DOHH2 (cell line): ENCODE results near the gene COX18.

Experiments used
- H3F3A ChIP-seq: fragments of 200-600 bp; sonication (generic), shearing (Covaris generic); 2 replicates; pipeline ENCODE4 v1.6.0; 2016; ENCODE audit warnings: antibody characterized with exemption, mild to moderate bottlenecking; ENCODE audit not compliant: control insufficient read depth, insufficient read depth
- H3K27ac ChIP-seq: fragments of 200-600 bp; sonication (generic); 2 replicates; pipeline ENCODE4 v1.5.1; 2014; ENCODE audit warnings: low read depth, mild to moderate bottlenecking, low read length, moderate library complexity
- H3K27me3 ChIP-seq: fragments of 200-600 bp; sonication (generic); 2 replicates; pipeline ENCODE4 v1.6.1; 2014; ENCODE audit warnings: mild to moderate bottlenecking, low read length, mixed read lengths; ENCODE audit not compliant: control insufficient read depth
- H3K36me3 ChIP-seq: fragments of 200-600 bp; sonication (generic); 2 replicates; pipeline ENCODE4 v1.6.1; 2014; ENCODE audit warnings: mild to moderate bottlenecking, low read length, moderate library complexity, mixed read lengths; ENCODE audit not compliant: control insufficient read depth
- H3K4me1 ChIP-seq: fragments of 200-600 bp; sonication (generic); 2 replicates; pipeline ENCODE4 v1.6.1; 2014; ENCODE audit warnings: mild to moderate bottlenecking, low read length, mixed read lengths; ENCODE audit not compliant: control insufficient read depth
- H3K4me2 ChIP-seq: fragments of 200-600 bp; sonication (generic); 2 replicates; pipeline ENCODE4 v1.6.0; 2014; ENCODE audit warnings: mild to moderate bottlenecking, low read length, moderate library complexity
- H3K4me3 ChIP-seq: fragments of 200-600 bp; sonication (generic); 2 replicates; pipeline ENCODE4 v1.5.1; 2014; ENCODE audit warnings: mild to moderate bottlenecking, low read length, mixed read lengths
- H3K79me2 ChIP-seq: fragments of 200-600 bp; sonication (generic); 2 replicates; pipeline ENCODE4 v1.6.1; 2014; ENCODE audit warnings: mild to moderate bottlenecking, low read length, mixed read lengths; ENCODE audit not compliant: control insufficient read depth
- H3K9me2 ChIP-seq: fragments of 200-600 bp; sonication (generic); replicated peaks from 2 replicates; pipeline ENCODE4 v1.6.1; 2014; ENCODE audit warnings: mild to moderate bottlenecking, low read length, mixed read lengths; ENCODE audit not compliant: control insufficient read depth
- H3K9me3 ChIP-seq: fragments of 200-600 bp; sonication (generic); 2 replicates; pipeline ENCODE4 v1.6.1; 2014; ENCODE audit warnings: antibody characterized with exemption, low read length, mixed read lengths; ENCODE audit not compliant: control insufficient read depth, insufficient read depth
- H4K20me1 ChIP-seq: fragments of 200-600 bp; sonication (generic); 2 replicates; pipeline ENCODE4 v1.6.0; 2014; ENCODE audit warnings: low read depth, mild to moderate bottlenecking, antibody characterized with exemption, low read length, moderate library complexity; ENCODE audit not compliant: control insufficient read depth, insufficient read depth
- EZH2phosphoT487 ChIP-seq: fragments of 200-600 bp; sonication (generic); IDR thresholded peaks from 2 replicates; pipeline ENCODE4 v1.6.1; 2017; ENCODE audit warnings: borderline replicate concordance, mild to moderate bottlenecking, antibody characterized with exemption, low read length, moderate library complexity, mixed read lengths
- TF ChIP-seq, protein P1 (sequence below): fragments of 200-600 bp; sonication (generic); IDR thresholded peaks from one replicate; pipeline ENCODE4 v1.5.1; 2014; ENCODE audit warnings: antibody characterized with exemption, mild to moderate bottlenecking, low read depth, low read length; ENCODE audit not compliant: poor library complexity, severe bottlenecking

The COX18 gene

DNA sequence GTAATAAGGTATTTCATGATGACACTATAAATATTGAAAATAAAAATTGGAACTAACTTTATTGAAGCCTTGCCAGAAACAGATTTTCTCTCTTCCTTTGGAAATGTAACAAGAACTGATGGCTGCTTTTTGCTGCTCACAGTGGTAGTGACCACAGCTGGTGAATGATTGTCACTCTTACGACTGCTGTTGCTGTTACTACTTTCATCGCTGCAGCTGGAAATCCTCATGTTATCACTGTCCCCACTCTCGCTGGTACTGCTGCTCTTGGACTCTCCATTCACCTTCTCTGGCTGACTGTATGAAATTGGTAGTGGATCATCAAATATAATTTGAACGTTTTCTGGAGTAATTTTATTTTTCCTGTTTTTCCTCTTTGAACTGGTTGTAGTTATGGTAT, 28.5 kb upstream of the COX18 start:
- Histone ChIP-seq H3K4me3 (no peak overlapping the region), H3K9me2 (no peaks in the 10 kb centered on the region), H3K27me3 (no peaks in the 10 kb centered on the region), H3K4me1 (no peaks in the 10 kb centered on the region), H4K20me1 (no peaks in the 10 kb centered on the region), H3K9me3 (no peaks in the 10 kb centered on the region), H3K27ac (no peak overlapping the region), H3K79me2 (no peaks in the 10 kb centered on the region), H3K36me3 (peaks cover 88% of the 10 kb centered on the region), H3K4me2 (no peak overlapping the region), H3F3A (peaks cover 2% of the 10 kb centered on the region; the same call in 1 of the 2 replicates)
- TF ChIP-seq EZH2phosphoT487: no peak
- TF ChIP-seq, protein P1, sequence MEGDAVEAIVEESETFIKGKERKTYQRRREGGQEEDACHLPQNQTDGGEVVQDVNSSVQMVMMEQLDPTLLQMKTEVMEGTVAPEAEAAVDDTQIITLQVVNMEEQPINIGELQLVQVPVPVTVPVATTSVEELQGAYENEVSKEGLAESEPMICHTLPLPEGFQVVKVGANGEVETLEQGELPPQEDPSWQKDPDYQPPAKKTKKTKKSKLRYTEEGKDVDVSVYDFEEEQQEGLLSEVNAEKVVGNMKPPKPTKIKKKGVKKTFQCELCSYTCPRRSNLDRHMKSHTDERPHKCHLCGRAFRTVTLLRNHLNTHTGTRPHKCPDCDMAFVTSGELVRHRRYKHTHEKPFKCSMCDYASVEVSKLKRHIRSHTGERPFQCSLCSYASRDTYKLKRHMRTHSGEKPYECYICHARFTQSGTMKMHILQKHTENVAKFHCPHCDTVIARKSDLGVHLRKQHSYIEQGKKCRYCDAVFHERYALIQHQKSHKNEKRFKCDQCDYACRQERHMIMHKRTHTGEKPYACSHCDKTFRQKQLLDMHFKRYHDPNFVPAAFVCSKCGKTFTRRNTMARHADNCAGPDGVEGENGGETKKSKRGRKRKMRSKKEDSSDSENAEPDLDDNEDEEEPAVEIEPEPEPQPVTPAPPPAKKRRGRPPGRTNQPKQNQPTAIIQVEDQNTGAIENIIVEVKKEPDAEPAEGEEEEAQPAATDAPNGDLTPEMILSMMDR: no peak

DNA sequence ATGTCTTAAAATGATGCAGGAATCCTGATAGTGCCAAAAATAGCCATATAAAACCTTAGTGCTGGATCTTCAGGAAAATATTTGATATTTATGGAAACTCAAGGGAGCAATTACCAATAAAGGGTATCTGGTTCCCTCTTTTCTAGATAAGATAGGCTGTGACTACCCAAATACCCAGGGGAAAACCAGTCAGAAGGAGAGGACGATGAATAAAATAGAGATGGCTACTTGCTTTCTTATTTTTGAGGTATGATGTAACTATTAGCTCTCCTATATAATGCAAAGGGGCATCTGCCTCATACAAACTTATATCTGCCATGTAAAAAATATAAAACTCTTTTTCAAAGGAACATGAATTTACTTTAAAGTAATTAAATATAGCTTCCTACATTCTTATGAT, 23.4 kb upstream of the COX18 start:
- H3K27me3 ChIP-seq: no peaks in the 10 kb centered on the region
- no peaks in the 10 kb centered on the region for H3K9me2 ChIP-seq
- H3K9me3 ChIP-seq: no peaks in the 10 kb centered on the region
- no peak overlapping the region for H3K4me3 ChIP-seq
- H4K20me1 ChIP-seq: no peaks in the 10 kb centered on the region
- peaks cover 2% of the 10 kb centered on the region; the same call in 1 of the 2 replicates for H3F3A ChIP-seq
- H3K4me1 ChIP-seq: peaks cover 14% of the 10 kb centered on the region
- H3K79me2 ChIP-seq: peaks cover 31% of the 10 kb centered on the region
- peaks cover 77% of the 10 kb centered on the region for H3K36me3 ChIP-seq
- no peak overlapping the region for H3K27ac ChIP-seq
- TF ChIP-seq EZH2phosphoT487: no peak
- TF ChIP-seq, protein P1: no peak
- H3K4me2 ChIP-seq: no peak overlapping the region

DNA sequence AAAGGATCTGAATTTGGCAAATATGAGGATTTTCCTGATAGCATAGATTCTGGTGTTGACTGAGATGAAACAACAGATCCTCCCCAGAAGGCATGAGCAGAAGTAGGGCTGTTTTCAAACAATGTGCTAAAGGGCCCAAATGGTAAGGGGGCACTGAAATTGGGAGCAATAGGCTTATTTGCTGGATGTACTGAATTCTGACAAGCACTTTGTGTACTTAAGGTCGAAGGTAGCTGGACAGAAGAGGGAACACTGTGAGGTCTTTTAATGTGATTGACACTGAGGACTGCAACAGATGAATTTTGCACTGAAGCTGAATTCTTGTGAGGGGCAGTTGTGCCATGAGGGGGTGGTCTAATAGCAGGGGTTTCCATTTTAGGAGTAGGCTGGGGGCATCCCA, 21.2 kb upstream of the COX18 start:
- H3K27ac ChIP-seq: no peak overlapping the region
- no peaks in the 10 kb centered on the region for H3K27me3 ChIP-seq
- TF ChIP-seq EZH2phosphoT487: no peak
- TF ChIP-seq, protein P1: no peak
- H3F3A ChIP-seq: no peaks in the 10 kb centered on the region; the same call in 1 of the 2 replicates
- no peak overlapping the region for H3K4me3 ChIP-seq
- H3K79me2 ChIP-seq: peaks cover 44% of the 10 kb centered on the region
- H3K9me3 ChIP-seq: no peaks in the 10 kb centered on the region
- H3K4me1 ChIP-seq: peaks cover 28% of the 10 kb centered on the region
- H4K20me1 ChIP-seq: no peaks in the 10 kb centered on the region
- H3K36me3 ChIP-seq: peaks cover 73% of the 10 kb centered on the region
- no peak overlapping the region for H3K4me2 ChIP-seq
- no peaks in the 10 kb centered on the region for H3K9me2 ChIP-seq

DNA sequence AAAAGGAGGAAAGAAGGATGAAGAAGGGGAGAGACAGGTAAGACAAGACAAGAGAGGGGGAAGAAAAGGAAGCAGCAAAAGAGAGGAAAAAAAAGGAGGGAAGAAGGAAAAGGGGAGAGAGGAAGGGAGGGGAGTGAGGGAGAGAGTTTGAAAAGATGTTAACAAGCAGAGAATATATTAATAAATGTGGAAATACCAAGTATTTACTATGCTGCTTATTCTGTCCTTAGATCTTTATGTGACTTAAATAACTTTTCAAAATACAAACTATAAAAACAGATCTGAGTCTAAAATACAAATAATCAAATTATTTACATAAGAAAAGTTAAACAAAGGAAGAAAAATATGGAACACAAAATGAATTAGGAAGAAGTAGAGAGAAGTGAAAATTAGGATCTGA, 18.4 kb upstream of the COX18 start:
- no peaks in the 10 kb centered on the region for H3K9me3 ChIP-seq
- peaks cover 7% of the 10 kb centered on the region for H3F3A ChIP-seq
- H3K36me3 ChIP-seq: peaks cover 77% of the 10 kb centered on the region

More for the DNA sequence above, 18.4 kb upstream of the COX18 start:
- Histone ChIP-seq H3K27ac (no peak overlapping the region), H3K4me2 (no peak overlapping the region), H3K27me3 (no peaks in the 10 kb centered on the region), H4K20me1 (no peaks in the 10 kb centered on the region), H3K9me2 (no peaks in the 10 kb centered on the region), H3K4me1 (peaks cover 28% of the 10 kb centered on the region), H3K79me2 (peaks cover 51% of the 10 kb centered on the region), H3K4me3 (no peak overlapping the region)
- TF ChIP-seq, protein P1: no peak
- no peak for TF ChIP-seq EZH2phosphoT487
